H9 (cell line): ENCODE data around the gene IL20. TPM values are rescaled to one million over a fixed set of nuclear protein-coding genes. Genes with fewer than 3 reads are reported as not detected.

Source experiments
- DNase-seq: peaks from one replicate; pipeline ENCODE4 v3.0.0-alpha.2; 2017
- H2AFZ ChIP-seq: one replicate; pipeline ENCODE4 v1.6.1; 2013; ENCODE audit warnings: mild to moderate bottlenecking, low read length, control low read depth, moderate library complexity
- H2AK5ac ChIP-seq: 2 replicates; pipeline ENCODE4 v1.6.1; 2013; ENCODE audit warnings: low read length, control low read depth, mixed read lengths; ENCODE audit not compliant: insufficient read length
- H2BK120ac ChIP-seq: one replicate; pipeline ENCODE4 v1.6.1; 2013; ENCODE audit warnings: low read depth, mild to moderate bottlenecking, low read length, control low read depth, inconsistent platforms; ENCODE audit not compliant: poor library complexity, severe bottlenecking
- H2BK12ac ChIP-seq: 2 replicates; pipeline ENCODE4 v1.6.1; 2013; ENCODE audit warnings: low read length, control low read depth, mixed read lengths, low read depth; ENCODE audit not compliant: insufficient read length
- H2BK15ac ChIP-seq: 2 replicates; pipeline ENCODE4 v1.6.1; 2013; ENCODE audit warnings: low read depth, low read length, control low read depth
- H2BK20ac ChIP-seq: one replicate; pipeline ENCODE4 v1.6.1; 2013; ENCODE audit warnings: low read depth, mild to moderate bottlenecking, low read length, control low read depth, inconsistent platforms; ENCODE audit not compliant: poor library complexity, severe bottlenecking
- H2BK5ac ChIP-seq: 2 replicates; pipeline ENCODE4 v1.6.1; 2013; ENCODE audit warnings: low read length, control low read depth, mixed read lengths; ENCODE audit not compliant: insufficient read length
- H3K14ac ChIP-seq: 2 replicates; pipeline ENCODE4 v1.6.1; 2013; ENCODE audit warnings: low read length, control low read depth; ENCODE audit not compliant: insufficient read depth
- H3K18ac ChIP-seq: 2 replicates; pipeline ENCODE4 v1.6.1; 2013; ENCODE audit warnings: low read depth, mild to moderate bottlenecking, mixed read lengths, low read length, control low read depth; ENCODE audit not compliant: insufficient read length
- H3K23ac ChIP-seq: 2 replicates; pipeline ENCODE4 v1.6.1; 2013; ENCODE audit warnings: low read length, control low read depth, mixed read lengths, low read depth; ENCODE audit not compliant: insufficient read length
- H3K23me2 ChIP-seq: 2 replicates; pipeline ENCODE4 v1.6.1; 2013; ENCODE audit warnings: low read depth, mild to moderate bottlenecking, mixed read lengths, low read length, control low read depth; ENCODE audit not compliant: insufficient read length, poor library complexity, severe bottlenecking
- H3K27ac ChIP-seq: 2 replicates; pipeline ENCODE4 v1.5.1; 2013; ENCODE audit warnings: low read length, control low read depth, mixed read lengths, low read depth; ENCODE audit not compliant: insufficient read length
- H3K27me3 ChIP-seq: 2 replicates; pipeline ENCODE4 v1.6.1; 2013; ENCODE audit warnings: low read length, control low read depth, inconsistent platforms; ENCODE audit not compliant: insufficient read depth
- H3K4ac ChIP-seq: 2 replicates; pipeline ENCODE4 v1.6.1; 2013; ENCODE audit warnings: low read depth, mild to moderate bottlenecking, control low read depth, inconsistent platforms, low read length, moderate library complexity
- H3K4me1 ChIP-seq: 2 replicates; pipeline ENCODE4 v1.6.1; 2013; ENCODE audit warnings: low read length, control low read depth, inconsistent platforms; ENCODE audit not compliant: insufficient read depth
- H3K4me2 ChIP-seq: 2 replicates; pipeline ENCODE4 v1.6.1; 2013; ENCODE audit warnings: low read length, control low read depth, mixed read lengths; ENCODE audit not compliant: insufficient read length, insufficient read depth
- H3K56ac ChIP-seq: 2 replicates; pipeline ENCODE4 v1.6.1; 2013; ENCODE audit warnings: low read depth, mild to moderate bottlenecking, mixed read lengths, low read length, control low read depth; ENCODE audit not compliant: insufficient read length
- H3K79me1 ChIP-seq: 2 replicates; pipeline ENCODE4 v1.6.1; 2013; ENCODE audit warnings: low read depth, mild to moderate bottlenecking, moderate library complexity, low read length, control low read depth, inconsistent platforms; ENCODE audit not compliant: insufficient read depth, poor library complexity, severe bottlenecking
- H3K79me2 ChIP-seq: 2 replicates; pipeline ENCODE4 v1.6.1; 2013; ENCODE audit warnings: low read length, control low read depth, inconsistent platforms; ENCODE audit not compliant: insufficient read depth
- H3K9ac ChIP-seq: 2 replicates; pipeline ENCODE4 v1.6.1; 2013; ENCODE audit warnings: low read length, control low read depth, mixed read lengths; ENCODE audit not compliant: insufficient read length; ENCODE audit errors: extremely low read depth
- H3K9me3 ChIP-seq: one replicate; pipeline ENCODE4 v1.6.1; 2013; ENCODE audit warnings: low read depth, low read length, inconsistent platforms; ENCODE audit not compliant: control insufficient read depth
- H3T11ph ChIP-seq: one replicate; pipeline ENCODE4 v1.6.1; 2013; ENCODE audit warnings: mild to moderate bottlenecking, low read length, control low read depth, inconsistent platforms
- H4K20me1 ChIP-seq: one replicate; pipeline ENCODE4 v1.6.1; 2013; ENCODE audit not compliant: control insufficient read depth, insufficient read length, insufficient read depth
- H4K5ac ChIP-seq: 2 replicates; pipeline ENCODE4 v1.6.1; 2013; ENCODE audit warnings: low read depth, mild to moderate bottlenecking, mixed read lengths, low read length, control low read depth; ENCODE audit not compliant: insufficient read length
- H4K8ac ChIP-seq: replicated peaks from 2 replicates; pipeline ENCODE4 v1.6.1; 2013; ENCODE audit warnings: low read length, control low read depth, mixed read lengths, low read depth; ENCODE audit not compliant: insufficient read length
- H4K91ac ChIP-seq: 2 replicates; pipeline ENCODE4 v1.6.1; 2013; ENCODE audit warnings: low read depth, mild to moderate bottlenecking, moderate library complexity, mixed read lengths, low read length, control low read depth; ENCODE audit not compliant: insufficient read length
- H3K27ac Mint-ChIP-seq, 3 experiments: 2 replicates in 2 of 3; 3 replicates in 1 of 3; pipeline ENCODE4 v1.8.0; 2020 to 2021; ENCODE audit warnings: mixed read lengths in 3 of 3, mild to moderate bottlenecking in 1 of 3, moderate library complexity in 1 of 3
- H3K27me3 Mint-ChIP-seq: 2 replicates; pipeline ENCODE4 v1.8.0; 2021; ENCODE audit warnings: low read depth, mild to moderate bottlenecking, moderate library complexity, mixed read lengths
- H3K36me3 Mint-ChIP-seq, 3 experiments: 2 replicates in 2 of 3; 3 replicates in 1 of 3; pipeline ENCODE4 v1.8.0; 2020 to 2021; ENCODE audit warnings: low read depth in 3 of 3, mixed read lengths in 3 of 3; ENCODE audit not compliant: insufficient read depth in 1 of 3
- H3K4me1 Mint-ChIP-seq, 2 experiments: 2 replicates each; pipeline ENCODE4 v1.8.0; 2020; ENCODE audit warnings: mixed read lengths in 2 of 2
- H3K4me3 Mint-ChIP-seq, 2 experiments: 2 replicates in 1 of 2; 3 replicates in 1 of 2; pipeline ENCODE4 v1.8.0; 2020 to 2021; ENCODE audit warnings: mild to moderate bottlenecking in 2 of 2, mixed read lengths in 2 of 2, moderate library complexity in 1 of 2
- H3K9me3 Mint-ChIP-seq, 2 experiments: 2 replicates in 1 of 2; 3 replicates in 1 of 2; pipeline ENCODE4 v1.8.0; 2020; ENCODE audit warnings: mild to moderate bottlenecking in 2 of 2, mixed read lengths in 2 of 2, moderate library complexity in 1 of 2
- CTCF ChIP-seq: fragments of 200-600 bp; sonication (generic); conservative IDR thresholded peaks from 3 replicates; pipeline ENCODE4 v1.8.0; 2021; ENCODE audit warnings: antibody characterized with exemption, mild to moderate bottlenecking
- WGBS: extraction: QIAGEN DNeasy Blood & Tissue Kit; methylation state at CpG from one replicate; pipeline ENCODE4 v1.1.7; 2013; ENCODE audit warnings: missing lambda C conversion rate, low lambda C conversion rate, mixed read lengths; ENCODE audit not compliant: insufficient read length; ENCODE audit errors: extremely low coverage; 5-methylcytosine and 5-hydroxymethylcytosine counted together
- total RNA-seq: library from RNA; stranded (reverse); gene quantifications from 2 replicates; pipeline ENCODE4 v1.2.1, GENCODE V29; 2021

The IL20 gene
- total RNA-seq, 1 experiment from 2014 or later: not detected

- Histone ChIP-seq H3K27ac (no peak overlapping the region), H3K27me3 (no peaks in the 10 kb centered on the region), H3K18ac (no peak overlapping the region), H3K4me1 (no peaks in the 10 kb centered on the region), H3K23me2 (no peaks in the 10 kb centered on the region), H3T11ph (no peak overlapping the region), H2BK120ac (no peak overlapping the region), H2BK12ac (no peak overlapping the region), H3K9me3 (peaks cover 5% of the 10 kb centered on the region), H3K56ac (no peak overlapping the region), H4K5ac (no peak overlapping the region), H3K4me2 (no peak overlapping the region), H2BK15ac (no peak overlapping the region), H2BK20ac (no peak overlapping the region), H3K14ac (no peak overlapping the region), H3K79me2 (no peaks in the 10 kb centered on the region), H3K4ac (no peak overlapping the region), H4K8ac (no peak overlapping the region), H2BK5ac (no peak overlapping the region), H3K79me1 (no peaks in the 10 kb centered on the region), H4K20me1 (no peaks in the 10 kb centered on the region), H2AFZ (no peak overlapping the region), H2AK5ac (no peak overlapping the region), H3K23ac (no peak overlapping the region), H4K91ac (no peak overlapping the region), H3K9ac (no peak overlapping the region)
- TF ChIP-seq CTCF: no peak
- no CpG with 5 or more reads among the region's 3 CpGs for WGBS
- H3K4me3 Mint-ChIP-seq: no peak overlapping the region
- no peaks in the 10 kb centered on the region for H3K4me1 Mint-ChIP-seq
- peaks cover 27 to 36% of the 10 kb centered on the region in 2 experiments for H3K9me3 Mint-ChIP-seq
- H3K27me3 Mint-ChIP-seq: peaks cover 3% of the 10 kb centered on the region
- H3K36me3 Mint-ChIP-seq: peaks cover 0 to 14% (median 4%) of the 10 kb centered on the region in 3 experiments; a peak in 5 of 7 replicates
- DNase-seq: no peak
- no peak overlapping the region for H3K27ac Mint-ChIP-seq
Measured at GRCh38 chr1:206880314-206880713, 14.9 kb downstream of the IL20 start.
